ENCODE measurements around the gene CLTB. TPM values are rescaled to one million over a fixed set of nuclear protein-coding genes. Genes with fewer than 3 reads are reported as not detected.

The CLTB gene
- total RNA-seq, 1 donor from 2014 or later: 216 TPM

GRCh38 chr5:176401281-176402205 lies 14.8 kb downstream of the CLTB start:
- peaks cover 48% of the 10 kb centered on the region for H3K4me1 ChIP-seq
- H3K4me3 ChIP-seq: no peak overlapping the region
- H3K9me3 ChIP-seq (replicated peaks): no peaks in the 10 kb centered on the region
- intact Hi-C loops (cut with micrococcal nuclease): no loop called here
- H3K27me3 ChIP-seq (ENCODE audit: low read depth): no peaks in the 10 kb centered on the region
- DNase-seq: no peak
- TF ChIP-seq CTCF (IDR thresholded peaks at IDR 0.05; ENCODE audit: borderline replicate concordance): no peak
- peaks cover 55% of the 10 kb centered on the region for H3K36me3 ChIP-seq
- H3K27ac ChIP-seq (replicated peaks): peak overlapping the region; percentile 82

GRCh38 chr5:176400382-176401156 lies 15.8 kb downstream of the CLTB start:
- Histone ChIP-seq H3K36me3 (peaks cover 51% of the 10 kb centered on the region), H3K4me3 (no peak overlapping the region), H3K27me3 (ENCODE audit: low read depth) (no peaks in the 10 kb centered on the region), H3K9me3 (replicated peaks) (no peaks in the 10 kb centered on the region), H3K27ac (replicated peaks) (peak overlapping the region; percentile 82), H3K4me1 (peaks cover 54% of the 10 kb centered on the region)
- DNase-seq: no peak
- TF ChIP-seq CTCF (IDR thresholded peaks at IDR 0.05; ENCODE audit: borderline replicate concordance): no peak
- intact Hi-C loops (cut with micrococcal nuclease): no loop called here

- H3K27ac ChIP-seq (replicated peaks): no peak overlapping the region
- no peak overlapping the region for H3K4me3 ChIP-seq
- intact Hi-C loops (cut with micrococcal nuclease): no loop called here
- TF ChIP-seq CTCF (IDR thresholded peaks at IDR 0.05; ENCODE audit: borderline replicate concordance): no peak
- H3K27me3 ChIP-seq (ENCODE audit: low read depth): no peaks in the 10 kb centered on the region
- no peak for DNase-seq
- peaks cover 56% of the 10 kb centered on the region for H3K4me1 ChIP-seq
- peaks cover 48% of the 10 kb centered on the region for H3K36me3 ChIP-seq
- no peaks in the 10 kb centered on the region for H3K9me3 ChIP-seq (replicated peaks)
Observed at GRCh38 chr5:176397736-176398420, 18.5 kb downstream of the CLTB start.

GRCh38 chr5:176396330-176396729 lies 20.0 kb downstream of the CLTB start:
- no peak for TF ChIP-seq CTCF (IDR thresholded peaks at IDR 0.05; ENCODE audit: borderline replicate concordance)
- intact Hi-C loops (cut with micrococcal nuclease): no loop called here
- DNase-seq: no peak
- Histone ChIP-seq H3K36me3 (peaks cover 64% of the 10 kb centered on the region), H3K4me3 (no peak overlapping the region), H3K4me1 (peaks cover 44% of the 10 kb centered on the region), H3K9me3 (replicated peaks) (no peaks in the 10 kb centered on the region), H3K27me3 (ENCODE audit: low read depth) (no peaks in the 10 kb centered on the region), H3K27ac (replicated peaks) (peak overlapping the region; percentile 84)
